Tibial nerve (tissue), 4 donors: ENCODE data around the gene LMX1A. TPM values are rescaled to one million over a fixed set of nuclear protein-coding genes. Genes with fewer than 3 reads are reported as not detected.

Experiments
- DNase-seq, 2 donors: peaks; one replicate each; pipeline ENCODE4 v3.0.0-alpha.2; 2019; ENCODE audit warnings: low spot score in 2 of 2
- H3K27ac ChIP-seq, 4 donors: fragments of 200-600 bp; sonication (generic) in 3 of 4; one replicate each; pipeline ENCODE4 v1.5.1; 2017 to 2019; ENCODE audit warnings: mild to moderate bottlenecking in 1 of 4
- H3K27me3 ChIP-seq, 2 donors: fragments of 200-600 bp; sonication (generic) in 1 of 2; one replicate each; pipeline versions ENCODE4 v1.5.1 to v1.6.0; 2017 to 2019
- H3K36me3 ChIP-seq, 3 donors: fragments of 200-600 bp; sonication (generic); one replicate each; pipeline ENCODE4 v1.5.1; 2018 to 2019
- H3K4me1 ChIP-seq, 4 donors: fragments of 200-600 bp; sonication (generic) in 3 of 4; one replicate each; pipeline ENCODE4 v1.5.1; 2017 to 2019
- H3K4me3 ChIP-seq, 4 donors: fragments of 200-600 bp; sonication (generic) in 3 of 4; one replicate each; pipeline ENCODE4 v1.5.1; 2017 to 2019; ENCODE audit warnings: mild to moderate bottlenecking in 1 of 4, moderate library complexity in 1 of 4
- H3K9me3 ChIP-seq, 4 donors: fragments of 200-600 bp; sonication (generic) in 3 of 4; one replicate each; pipeline ENCODE4 v1.5.1; 2017 to 2019
- EP300 ChIP-seq, 2 donors: sonication (generic); formaldehyde crosslinking; IDR thresholded peaks; one replicate each; pipeline ENCODE4 v1.6.1; 2017; ENCODE audit warnings: antibody characterized with exemption in 2 of 2, mild to moderate bottlenecking in 1 of 2
- POLR2A ChIP-seq, 2 donors: fragments of 450-650 bp; IDR thresholded peaks; one replicate each; pipeline ENCODE4 v1.6.1; 2017; ENCODE audit warnings: antibody characterized with exemption in 2 of 2, mild to moderate bottlenecking in 2 of 2, moderate library complexity in 2 of 2
- WGBS, 2 donors: methylation state at CpG; one replicate each; pipeline ENCODE4 v1.1.5; 2018; 5-methylcytosine and 5-hydroxymethylcytosine counted together
- total RNA-seq, 4 donors: library from RNA; depleted of rRNA; stranded (reverse); fragments of >200 nt; gene quantifications; one replicate each; pipeline ENCODE4 v1.1.0, GENCODE V29; 2016
- TF ChIP-seq, protein P1 (sequence below), 5 experiments: fragments of 200-600 bp in 3 of 5; fragments of 450-650 bp in 2 of 5; sonication (generic) in 3 of 5; IDR thresholded peaks; one replicate each; pipeline ENCODE4 v1.5.1; 2016 to 2019; ENCODE audit warnings: antibody characterized with exemption in 5 of 5, mild to moderate bottlenecking in 3 of 5, moderate library complexity in 2 of 5

Gene LMX1A
- total RNA-seq, 4 donors from 2014 or later, result 0.84 TPM; not detected in 3

DNA sequence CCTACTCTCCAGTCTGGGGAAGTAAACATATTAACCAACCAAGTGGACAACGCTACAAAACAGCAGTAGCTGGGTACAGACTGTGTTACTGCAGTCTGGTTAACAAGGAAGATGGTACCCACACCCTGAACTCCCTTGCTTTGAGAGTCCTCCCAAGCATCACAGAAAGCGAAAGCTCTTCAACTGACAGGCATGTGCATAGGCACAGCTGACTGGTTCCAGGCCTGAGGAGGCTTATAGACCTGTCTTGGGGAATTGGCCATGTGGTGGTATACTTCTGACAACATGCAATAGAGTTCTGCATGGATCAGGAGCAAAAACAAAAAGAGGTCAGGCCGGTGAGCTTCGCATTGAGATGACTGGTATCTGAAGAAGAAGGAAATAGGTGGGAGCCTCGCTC lies 17.4 kb downstream of the LMX1A start:
- Histone ChIP-seq H3K4me3 (no peak overlapping the region), H3K36me3 (no peaks in the 10 kb centered on the region), H3K27me3 (peaks cover 0 to 15% of the 10 kb centered on the region in 2 donors), H3K9me3 (no peaks in the 10 kb centered on the region), H3K27ac (no peak overlapping the region), H3K4me1 (no peaks in the 10 kb centered on the region)
- TF ChIP-seq, protein P1, sequence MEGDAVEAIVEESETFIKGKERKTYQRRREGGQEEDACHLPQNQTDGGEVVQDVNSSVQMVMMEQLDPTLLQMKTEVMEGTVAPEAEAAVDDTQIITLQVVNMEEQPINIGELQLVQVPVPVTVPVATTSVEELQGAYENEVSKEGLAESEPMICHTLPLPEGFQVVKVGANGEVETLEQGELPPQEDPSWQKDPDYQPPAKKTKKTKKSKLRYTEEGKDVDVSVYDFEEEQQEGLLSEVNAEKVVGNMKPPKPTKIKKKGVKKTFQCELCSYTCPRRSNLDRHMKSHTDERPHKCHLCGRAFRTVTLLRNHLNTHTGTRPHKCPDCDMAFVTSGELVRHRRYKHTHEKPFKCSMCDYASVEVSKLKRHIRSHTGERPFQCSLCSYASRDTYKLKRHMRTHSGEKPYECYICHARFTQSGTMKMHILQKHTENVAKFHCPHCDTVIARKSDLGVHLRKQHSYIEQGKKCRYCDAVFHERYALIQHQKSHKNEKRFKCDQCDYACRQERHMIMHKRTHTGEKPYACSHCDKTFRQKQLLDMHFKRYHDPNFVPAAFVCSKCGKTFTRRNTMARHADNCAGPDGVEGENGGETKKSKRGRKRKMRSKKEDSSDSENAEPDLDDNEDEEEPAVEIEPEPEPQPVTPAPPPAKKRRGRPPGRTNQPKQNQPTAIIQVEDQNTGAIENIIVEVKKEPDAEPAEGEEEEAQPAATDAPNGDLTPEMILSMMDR (IDR thresholded peaks at IDR 0.05), result no peak
- TF ChIP-seq POLR2A (IDR thresholded peaks at IDR 0.05) (no peak), EP300 (IDR thresholded peaks at IDR 0.05) (no peak)
- DNase-seq, result no peak
- 94 to 96% methylated on average over 5 of the region's 5 CpGs for WGBS, 2 donors

DNA sequence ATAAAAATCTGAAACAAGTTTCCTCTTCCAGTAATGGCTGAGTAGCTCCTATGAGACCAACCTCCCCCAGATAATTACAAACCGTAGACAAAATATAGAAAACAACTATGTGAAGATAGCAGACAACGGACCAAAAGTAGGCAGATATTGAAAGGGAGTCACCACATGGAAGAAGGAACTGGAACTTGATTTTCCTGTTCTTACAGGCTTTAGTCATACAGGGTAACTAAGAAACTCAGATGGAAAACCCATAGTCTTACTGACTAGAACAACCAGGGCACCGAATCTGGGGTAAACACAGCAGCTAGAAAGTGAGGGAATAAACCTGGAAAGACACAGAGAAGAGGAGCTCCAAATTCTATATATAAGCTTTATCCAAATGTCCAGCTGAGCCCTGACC lies 26.0 kb downstream of the LMX1A start:
- H3K9me3 ChIP-seq, result peaks cover 0 to 8% (median 0%) of the 10 kb centered on the region in 4 donors
- no peak overlapping the region for H3K27ac ChIP-seq
- DNase-seq, result no peak
- H3K27me3 ChIP-seq, result no peaks in the 10 kb centered on the region
- no peak overlapping the region for H3K4me3 ChIP-seq
- TF ChIP-seq, protein P1 (IDR thresholded peaks at IDR 0.05), result no peak
- TF ChIP-seq EP300 (IDR thresholded peaks at IDR 0.05), result no peak
- no peak for TF ChIP-seq POLR2A (IDR thresholded peaks at IDR 0.05)
- H3K4me1 ChIP-seq, result no peaks in the 10 kb centered on the region
- WGBS, 2 donors, result 49 to 59% methylated on average over 3 of the region's 3 CpGs
- no peaks in the 10 kb centered on the region for H3K36me3 ChIP-seq

DNA sequence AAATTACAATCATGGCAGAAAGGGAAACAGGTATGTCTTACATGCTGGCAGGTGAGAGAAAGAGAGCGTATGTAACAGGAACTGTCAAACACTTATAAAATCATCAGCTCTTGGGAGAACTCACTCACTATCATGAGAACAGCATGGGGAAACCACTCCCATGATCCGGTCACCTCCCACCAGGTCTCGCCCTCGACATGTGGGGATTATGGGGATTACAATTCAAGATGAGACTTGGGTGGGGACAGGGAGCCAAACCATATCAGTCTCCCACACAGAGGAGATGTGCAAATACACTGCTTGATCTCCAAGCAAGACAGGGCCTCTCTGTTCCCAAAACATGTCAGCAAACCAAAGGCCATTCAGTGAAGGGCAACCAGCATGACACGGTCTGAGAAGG lies 27.4 kb downstream of the LMX1A start:
- no peak for DNase-seq
- Histone ChIP-seq H3K36me3 (no peaks in the 10 kb centered on the region), H3K27me3 (no peaks in the 10 kb centered on the region), H3K9me3 (peaks cover 0 to 8% (median 0%) of the 10 kb centered on the region in 4 donors), H3K4me1 (no peaks in the 10 kb centered on the region), H3K4me3 (no peak overlapping the region), H3K27ac (no peak overlapping the region)
- TF ChIP-seq POLR2A (IDR thresholded peaks at IDR 0.05) (no peak), EP300 (IDR thresholded peaks at IDR 0.05) (no peak)
- TF ChIP-seq, protein P1 (IDR thresholded peaks at IDR 0.05), result no peak
- 62 to 76% methylated on average over 5 of the region's 5 CpGs for WGBS, 2 donors

DNA sequence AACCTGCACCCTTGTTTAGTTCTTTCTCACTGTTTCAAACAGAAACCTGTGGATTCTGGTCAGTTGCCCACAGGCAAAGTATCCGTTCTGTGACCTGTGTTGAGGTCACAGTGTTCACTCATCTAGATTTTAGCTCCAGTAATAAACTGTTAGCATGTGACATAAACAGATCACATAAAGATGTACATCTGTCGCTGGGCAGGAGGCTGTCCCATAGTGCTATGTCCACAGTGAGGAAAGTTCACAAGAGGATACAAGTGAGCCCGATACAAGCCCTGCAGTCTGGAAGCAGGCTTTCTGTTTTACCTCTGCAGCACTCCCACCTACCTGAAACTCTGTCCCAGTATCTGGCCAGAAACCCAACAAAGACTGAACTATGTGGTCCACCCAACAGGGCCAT lies 28.4 kb downstream of the LMX1A start:
- H3K27me3 ChIP-seq, result no peaks in the 10 kb centered on the region
- 68 to 72% methylated on average over 3 of the region's 3 CpGs for WGBS, 2 donors
- no peak overlapping the region for H3K27ac ChIP-seq
- no peaks in the 10 kb centered on the region for H3K36me3 ChIP-seq
- peaks cover 0 to 8% (median 0%) of the 10 kb centered on the region in 4 donors for H3K9me3 ChIP-seq
- H3K4me1 ChIP-seq, result no peaks in the 10 kb centered on the region
- TF ChIP-seq EP300 (IDR thresholded peaks at IDR 0.05) (no peak), POLR2A (IDR thresholded peaks at IDR 0.05) (no peak)
- TF ChIP-seq, protein P1 (IDR thresholded peaks at IDR 0.05), result no peak
- no peak overlapping the region for H3K4me3 ChIP-seq
- no peak for DNase-seq

DNA sequence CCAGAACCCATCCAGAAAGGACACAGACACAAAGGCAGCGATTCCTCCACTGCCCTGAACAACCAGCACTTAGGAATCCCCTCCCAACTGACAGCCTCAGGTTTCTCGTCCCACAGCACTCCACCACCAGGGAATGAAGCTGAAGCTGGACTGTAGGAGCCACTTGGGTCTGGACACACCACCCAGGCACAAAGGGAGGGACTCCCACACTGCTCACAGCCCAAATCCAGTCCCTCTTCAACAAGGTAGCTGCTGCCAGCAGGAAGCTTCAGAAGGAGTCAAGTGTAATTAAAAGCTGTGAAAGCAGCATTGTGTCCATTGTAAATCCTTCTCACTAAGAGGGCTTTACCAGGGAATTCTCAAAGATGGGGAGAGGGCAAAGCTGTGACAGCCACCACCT lies 29.0 kb downstream of the LMX1A start:
- WGBS, 2 donors, result 63 to 65% methylated on average over 2 of the region's 2 CpGs
- TF ChIP-seq EP300 (IDR thresholded peaks at IDR 0.05) (no peak), POLR2A (IDR thresholded peaks at IDR 0.05) (no peak)
- TF ChIP-seq, protein P1 (IDR thresholded peaks at IDR 0.05), result no peak

More for the DNA sequence above, 29.0 kb downstream of the LMX1A start:
- H3K4me1 ChIP-seq, result no peaks in the 10 kb centered on the region
- no peak overlapping the region for H3K27ac ChIP-seq
- H3K27me3 ChIP-seq, result no peaks in the 10 kb centered on the region
- no peak overlapping the region for H3K4me3 ChIP-seq
- peaks cover 0 to 8% (median 0%) of the 10 kb centered on the region in 4 donors for H3K9me3 ChIP-seq
- no peak for DNase-seq
- no peaks in the 10 kb centered on the region for H3K36me3 ChIP-seq
